ENCODE results near the gene ZNF697. TPM values are rescaled to one million over a fixed set of nuclear protein-coding genes. Genes with fewer than 3 reads are reported as not detected.

ZNF697 gene
- total RNA-seq, 1 experiment from 2014 or later = 7.1 TPM

DNA sequence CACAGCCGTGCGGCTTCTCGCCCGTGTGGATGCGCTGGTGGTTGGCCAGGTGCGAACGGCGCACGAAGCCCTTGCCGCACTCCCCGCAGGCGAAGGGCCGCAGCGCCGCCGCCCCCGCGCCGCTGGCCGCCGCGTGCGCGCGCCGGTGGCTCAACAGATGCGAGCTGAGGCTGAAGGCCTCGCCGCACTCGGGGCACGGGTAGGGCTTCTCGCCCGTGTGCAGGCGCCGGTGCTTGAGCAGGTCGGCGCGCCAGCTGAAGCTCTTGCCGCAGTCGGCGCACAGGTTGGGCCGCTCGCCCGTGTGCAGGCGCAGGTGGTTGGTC, 24.9 kb downstream of the ZNF697 start:
- no peak for TF ChIP-seq SIN3A (IDR thresholded peaks at IDR 0.05; ENCODE audit: borderline replicate concordance, insufficient read depth, low read depth, low read length)
- TF ChIP-seq, protein P1, sequence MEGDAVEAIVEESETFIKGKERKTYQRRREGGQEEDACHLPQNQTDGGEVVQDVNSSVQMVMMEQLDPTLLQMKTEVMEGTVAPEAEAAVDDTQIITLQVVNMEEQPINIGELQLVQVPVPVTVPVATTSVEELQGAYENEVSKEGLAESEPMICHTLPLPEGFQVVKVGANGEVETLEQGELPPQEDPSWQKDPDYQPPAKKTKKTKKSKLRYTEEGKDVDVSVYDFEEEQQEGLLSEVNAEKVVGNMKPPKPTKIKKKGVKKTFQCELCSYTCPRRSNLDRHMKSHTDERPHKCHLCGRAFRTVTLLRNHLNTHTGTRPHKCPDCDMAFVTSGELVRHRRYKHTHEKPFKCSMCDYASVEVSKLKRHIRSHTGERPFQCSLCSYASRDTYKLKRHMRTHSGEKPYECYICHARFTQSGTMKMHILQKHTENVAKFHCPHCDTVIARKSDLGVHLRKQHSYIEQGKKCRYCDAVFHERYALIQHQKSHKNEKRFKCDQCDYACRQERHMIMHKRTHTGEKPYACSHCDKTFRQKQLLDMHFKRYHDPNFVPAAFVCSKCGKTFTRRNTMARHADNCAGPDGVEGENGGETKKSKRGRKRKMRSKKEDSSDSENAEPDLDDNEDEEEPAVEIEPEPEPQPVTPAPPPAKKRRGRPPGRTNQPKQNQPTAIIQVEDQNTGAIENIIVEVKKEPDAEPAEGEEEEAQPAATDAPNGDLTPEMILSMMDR (IDR thresholded peaks at IDR 0.05) = no peak
- TF ChIP-seq TCF7L2 (IDR thresholded peaks at IDR 0.05; ENCODE audit: low read depth, low read length) = no peak
- no peak for TF ChIP-seq POLR2AphosphoS5 (IDR thresholded peaks at IDR 0.05; ENCODE audit: low read depth, low read length)
- POLR2A ChIA-PET = no interaction called here
- intact Hi-C loops (cut with micrococcal nuclease; ENCODE audit: unreplicated experiment) (no loop called here), in situ Hi-C loops (cut with HindIII; ENCODE audit: low pct_unique_long_range_greater_than_20kb, low sequenced_read_pairs) (no loop called here)
- DNase-seq (ENCODE audit: low read depth, low spot score) = no peak
- H3K36me3 ChIP-seq (ENCODE audit: control insufficient read depth, insufficient read depth, low read length) = no peaks in the 10 kb centered on the region
- no peaks in the 10 kb centered on the region for H3K9me3 ChIP-seq (ENCODE audit: control insufficient read depth, insufficient read depth, low read depth, low read length)
- ATAC-seq = no peak
- CTCF ChIA-PET = no interaction called here
- BruUV-seq (replicated peaks) = no TSS peak
- no peak overlapping the region for H3K27ac ChIP-seq (ENCODE audit: low read length)
- no peaks in the 10 kb centered on the region for H3K4me1 ChIP-seq (ENCODE audit: control insufficient read depth, insufficient read depth, low read length)
- no peaks in the 10 kb centered on the region for H3K27me3 ChIP-seq (ENCODE audit: control insufficient read depth, insufficient read depth, low read length)
- no peak overlapping the region for H3K4me3 ChIP-seq (ENCODE audit: low read depth in 2 of 2, low read length in 2 of 2)

DNA sequence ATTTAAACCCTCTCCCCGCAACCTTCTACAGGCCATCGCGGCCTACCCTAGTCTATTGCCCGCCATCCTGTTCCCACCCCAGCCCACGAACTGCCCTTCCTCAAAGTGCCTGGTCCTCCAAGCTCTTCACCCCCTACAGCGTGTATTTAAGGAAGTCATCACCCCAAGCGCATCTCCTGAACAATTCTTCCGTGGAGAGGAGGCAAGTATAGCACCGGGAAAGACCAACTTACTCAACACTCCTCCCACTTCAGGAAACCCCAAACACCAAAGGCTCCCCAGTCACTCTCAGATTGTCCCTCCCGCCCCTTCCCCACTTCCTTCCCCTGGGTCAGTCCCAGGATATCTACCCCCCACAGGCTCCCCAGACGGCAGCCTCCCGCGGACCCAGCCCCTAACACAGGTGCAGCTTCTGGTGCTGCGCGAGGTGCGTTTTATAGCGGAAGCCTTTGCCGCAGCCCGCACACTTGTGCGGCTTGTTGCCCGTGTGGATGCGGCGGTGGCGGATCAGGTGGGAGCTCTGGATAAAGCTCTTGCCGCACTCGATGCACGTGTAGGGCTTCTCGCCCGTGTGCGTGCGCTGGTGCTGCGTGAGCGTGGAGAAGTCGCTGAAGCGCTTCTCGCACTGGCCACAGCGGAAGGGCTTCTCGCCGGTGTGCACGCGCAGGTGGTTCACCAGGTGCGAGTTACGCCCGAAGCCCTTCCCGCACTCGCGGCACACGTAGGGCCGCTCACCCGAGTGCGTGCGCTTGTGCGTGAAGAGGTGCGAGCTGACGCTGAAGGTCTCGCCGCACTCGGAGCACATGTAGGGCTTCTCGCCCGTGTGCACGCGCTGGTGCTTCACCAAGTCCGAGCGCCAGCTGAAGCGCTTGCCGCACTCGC, 25.5 kb downstream of the ZNF697 start:
- TF ChIP-seq, protein P1 (IDR thresholded peaks at IDR 0.05) = no peak
- TF ChIP-seq SIN3A (IDR thresholded peaks at IDR 0.05; ENCODE audit: borderline replicate concordance, insufficient read depth, low read depth, low read length) (no peak), POLR2AphosphoS5 (IDR thresholded peaks at IDR 0.05; ENCODE audit: low read depth, low read length) (no peak), TCF7L2 (IDR thresholded peaks at IDR 0.05; ENCODE audit: low read depth, low read length) (no peak)
- TF ChIP-seq, protein P2, sequence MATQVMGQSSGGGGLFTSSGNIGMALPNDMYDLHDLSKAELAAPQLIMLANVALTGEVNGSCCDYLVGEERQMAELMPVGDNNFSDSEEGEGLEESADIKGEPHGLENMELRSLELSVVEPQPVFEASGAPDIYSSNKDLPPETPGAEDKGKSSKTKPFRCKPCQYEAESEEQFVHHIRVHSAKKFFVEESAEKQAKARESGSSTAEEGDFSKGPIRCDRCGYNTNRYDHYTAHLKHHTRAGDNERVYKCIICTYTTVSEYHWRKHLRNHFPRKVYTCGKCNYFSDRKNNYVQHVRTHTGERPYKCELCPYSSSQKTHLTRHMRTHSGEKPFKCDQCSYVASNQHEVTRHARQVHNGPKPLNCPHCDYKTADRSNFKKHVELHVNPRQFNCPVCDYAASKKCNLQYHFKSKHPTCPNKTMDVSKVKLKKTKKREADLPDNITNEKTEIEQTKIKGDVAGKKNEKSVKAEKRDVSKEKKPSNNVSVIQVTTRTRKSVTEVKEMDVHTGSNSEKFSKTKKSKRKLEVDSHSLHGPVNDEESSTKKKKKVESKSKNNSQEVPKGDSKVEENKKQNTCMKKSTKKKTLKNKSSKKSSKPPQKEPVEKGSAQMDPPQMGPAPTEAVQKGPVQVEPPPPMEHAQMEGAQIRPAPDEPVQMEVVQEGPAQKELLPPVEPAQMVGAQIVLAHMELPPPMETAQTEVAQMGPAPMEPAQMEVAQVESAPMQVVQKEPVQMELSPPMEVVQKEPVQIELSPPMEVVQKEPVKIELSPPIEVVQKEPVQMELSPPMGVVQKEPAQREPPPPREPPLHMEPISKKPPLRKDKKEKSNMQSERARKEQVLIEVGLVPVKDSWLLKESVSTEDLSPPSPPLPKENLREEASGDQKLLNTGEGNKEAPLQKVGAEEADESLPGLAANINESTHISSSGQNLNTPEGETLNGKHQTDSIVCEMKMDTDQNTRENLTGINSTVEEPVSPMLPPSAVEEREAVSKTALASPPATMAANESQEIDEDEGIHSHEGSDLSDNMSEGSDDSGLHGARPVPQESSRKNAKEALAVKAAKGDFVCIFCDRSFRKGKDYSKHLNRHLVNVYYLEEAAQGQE (IDR thresholded peaks at IDR 0.05; ENCODE audit: insufficient read depth in 1 of 2, low read depth in 2 of 2, low read length in 1 of 2) = no peak
- no peaks in the 10 kb centered on the region for H3K36me3 ChIP-seq (ENCODE audit: control insufficient read depth, insufficient read depth, low read length)
- ChIA-PET CTCF (no interaction called here), POLR2A (no interaction called here)
- no peaks in the 10 kb centered on the region for H3K27me3 ChIP-seq (ENCODE audit: control insufficient read depth, insufficient read depth, low read length)
- in situ Hi-C loops (cut with HindIII; ENCODE audit: low pct_unique_long_range_greater_than_20kb, low sequenced_read_pairs) (no loop called here), intact Hi-C loops (cut with micrococcal nuclease; ENCODE audit: unreplicated experiment) (no loop called here)
- no TSS peak for BruUV-seq (replicated peaks)
- H3K4me1 ChIP-seq (ENCODE audit: control insufficient read depth, insufficient read depth, low read length) = no peaks in the 10 kb centered on the region
- ATAC-seq = no peak
- no peak for DNase-seq (ENCODE audit: low read depth, low spot score)
- no peaks in the 10 kb centered on the region for H3K9me3 ChIP-seq (ENCODE audit: control insufficient read depth, insufficient read depth, low read depth, low read length)
- H3K4me3 ChIP-seq (ENCODE audit: low read depth in 2 of 2, low read length in 2 of 2) = no peak overlapping the region
- no peak overlapping the region for H3K27ac ChIP-seq (ENCODE audit: low read length)

Data from Panc1 (cell line).